T-helper 2 cell treated with Interferon-gamma antibody and Interleukin-4, amounts not matched to agents 5 μg/mL and 100 μg/mL, for 36 hours (primary cell): ENCODE data around the gene SOCS4.
"Not testable (repeated sequence)": the region's sequence is repeated elsewhere in the genome, so short reads cannot be mapped to it uniquely, and the experiment has no call there.

Experiments
- DNase-seq: peaks from one replicate; pipeline ENCODE4 v3.0.0; 2021; ENCODE audit warnings: low spot score
- H3K27ac Mint-ChIP-seq: one replicate; pipeline ENCODE4 v1.8.0; 2021; ENCODE audit warnings: mild to moderate bottlenecking, mixed read lengths
- H3K27me3 Mint-ChIP-seq: one replicate; pipeline ENCODE4 v1.8.0; 2021; ENCODE audit warnings: low read depth, mixed read lengths
- H3K36me3 Mint-ChIP-seq: one replicate; pipeline ENCODE4 v1.8.0; 2021; ENCODE audit warnings: low read depth, mixed read lengths
- H3K4me1 Mint-ChIP-seq: one replicate; pipeline ENCODE4 v1.8.0; 2021; ENCODE audit warnings: low read depth, mixed read lengths
- H3K4me3 Mint-ChIP-seq: one replicate; pipeline ENCODE4 v1.8.0; 2022; ENCODE audit warnings: mild to moderate bottlenecking, moderate library complexity, mixed read lengths
- H3K9me3 Mint-ChIP-seq: one replicate; pipeline ENCODE4 v1.8.0; 2021; ENCODE audit warnings: mixed read lengths

SOCS4 gene

GRCh38 chr14:55059333-55059732 lies 32.3 kb downstream of the SOCS4 start:
- H3K4me3 Mint-ChIP-seq = no peak overlapping the region
- no peak overlapping the region for H3K27ac Mint-ChIP-seq
- H3K4me1 Mint-ChIP-seq = peaks cover 12% of the 10 kb centered on the region
- H3K9me3 Mint-ChIP-seq = no peaks in the 10 kb centered on the region
- H3K27me3 Mint-ChIP-seq = no peaks in the 10 kb centered on the region
- H3K36me3 Mint-ChIP-seq = peaks cover 44% of the 10 kb centered on the region
- no peak for DNase-seq

GRCh38 chr14:55062517-55063351 lies 35.7 kb downstream of the SOCS4 start:
- no peak overlapping the region for H3K27ac Mint-ChIP-seq
- no peak overlapping the region for H3K4me3 Mint-ChIP-seq
- H3K9me3 Mint-ChIP-seq = no peaks in the 10 kb centered on the region
- DNase-seq = no peak
- peaks cover 5% of the 10 kb centered on the region for H3K4me1 Mint-ChIP-seq
- H3K36me3 Mint-ChIP-seq = peaks cover 61% of the 10 kb centered on the region
- H3K27me3 Mint-ChIP-seq = no peaks in the 10 kb centered on the region

DNA sequence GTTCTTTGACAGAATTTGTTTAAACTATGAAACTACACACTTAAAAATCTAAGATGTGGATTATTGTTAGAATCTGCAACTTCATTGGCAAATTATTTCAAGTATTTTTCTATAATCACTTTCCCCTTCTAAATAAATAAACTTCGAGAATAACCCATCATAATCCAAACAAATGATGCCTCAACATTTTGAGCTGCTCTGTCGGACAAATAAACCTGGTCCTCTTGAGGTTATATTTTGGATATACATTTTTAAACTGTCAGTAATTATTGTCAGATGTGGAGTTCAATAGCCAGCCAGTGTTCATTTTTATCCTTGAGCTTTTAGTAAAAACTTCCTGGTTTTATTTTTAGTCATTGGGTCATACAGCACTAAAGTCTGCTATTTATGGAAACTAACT lies 37.9 kb downstream of the SOCS4 start:
- peaks cover 51% of the 10 kb centered on the region for H3K36me3 Mint-ChIP-seq
- H3K27me3 Mint-ChIP-seq, H3K9me3 Mint-ChIP-seq, DNase-seq, H3K4me3 Mint-ChIP-seq, H3K27ac Mint-ChIP-seq, H3K4me1 Mint-ChIP-seq: not testable (repeated sequence)

- Mint-ChIP-seq H3K27me3 (no peaks in the 10 kb centered on the region), H3K4me3 (no peak overlapping the region), H3K9me3 (no peaks in the 10 kb centered on the region), H3K36me3 (peaks cover 50% of the 10 kb centered on the region), H3K27ac (no peak overlapping the region), H3K4me1 (peaks cover 2% of the 10 kb centered on the region)
- no peak for DNase-seq
Measured at GRCh38 chr14:55065411-55065810, 38.4 kb downstream of the SOCS4 start.

GRCh38 chr14:55066223-55066622 lies 39.2 kb downstream of the SOCS4 start:
- Mint-ChIP-seq H3K27ac (no peak overlapping the region), H3K9me3 (no peaks in the 10 kb centered on the region), H3K27me3 (no peaks in the 10 kb centered on the region), H3K4me1 (peaks cover 4% of the 10 kb centered on the region), H3K4me3 (no peak overlapping the region), H3K36me3 (peaks cover 48% of the 10 kb centered on the region)
- DNase-seq = no peak

DNA sequence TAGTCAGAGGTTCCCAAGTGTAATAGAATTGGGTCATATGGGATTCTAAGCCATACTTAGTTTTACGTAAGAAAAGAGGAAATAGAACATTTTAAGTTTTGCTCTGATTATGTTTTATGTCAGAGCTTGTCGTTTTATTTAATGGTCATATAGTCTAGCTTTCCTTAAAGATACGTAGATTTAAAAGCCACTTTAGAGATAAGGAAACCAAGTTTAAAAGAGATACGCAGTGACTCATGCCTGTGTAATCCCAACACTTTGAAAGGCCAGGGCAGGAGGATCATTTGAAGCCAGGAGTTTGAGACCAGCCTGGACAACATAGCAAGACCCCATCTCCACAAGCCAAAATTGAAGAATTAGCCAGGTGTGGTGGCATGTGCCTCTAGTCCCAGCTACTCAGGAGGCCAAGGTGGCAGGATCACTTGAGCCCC lies 44.0 kb downstream of the SOCS4 start:
- no peak overlapping the region for H3K27ac Mint-ChIP-seq
- no peak for DNase-seq
- H3K4me3 Mint-ChIP-seq = no peak overlapping the region
- peaks cover 28% of the 10 kb centered on the region for H3K4me1 Mint-ChIP-seq
- H3K9me3 Mint-ChIP-seq = no peaks in the 10 kb centered on the region
- peaks cover 20% of the 10 kb centered on the region for H3K36me3 Mint-ChIP-seq
- no peaks in the 10 kb centered on the region for H3K27me3 Mint-ChIP-seq

GRCh38 chr14:55071870-55072640 lies 45.0 kb downstream of the SOCS4 start:
- Mint-ChIP-seq H3K4me1 (peaks cover 29% of the 10 kb centered on the region), H3K4me3 (peak overlapping the region; percentile 11), H3K27me3 (no peaks in the 10 kb centered on the region), H3K36me3 (peaks cover 15% of the 10 kb centered on the region), H3K27ac (peak overlapping the region; percentile 53), H3K9me3 (no peaks in the 10 kb centered on the region)
- peak; percentile 24 for DNase-seq

DNA sequence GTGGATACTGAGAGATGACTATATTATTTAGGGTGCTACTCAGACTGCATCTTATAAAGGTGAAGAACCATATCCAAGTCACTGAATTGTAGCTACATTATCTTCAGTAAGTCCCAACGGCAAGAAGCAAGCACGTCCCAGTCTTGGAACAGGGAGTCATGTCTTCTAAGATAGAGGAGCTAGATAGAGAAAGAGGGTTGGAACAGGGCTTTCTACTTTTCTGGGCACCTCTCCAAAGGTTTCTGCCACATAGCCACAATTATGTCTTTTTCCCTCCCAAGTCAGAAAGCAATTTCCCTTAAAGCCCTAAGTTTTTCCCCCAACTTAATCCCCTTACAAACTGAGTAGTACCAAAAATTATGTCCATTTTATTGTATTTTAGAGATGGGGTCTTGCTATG lies 46.8 kb downstream of the SOCS4 start:
- Mint-ChIP-seq H3K4me1 (peaks cover 27% of the 10 kb centered on the region), H3K27me3 (no peaks in the 10 kb centered on the region), H3K4me3 (no peak overlapping the region), H3K9me3 (no peaks in the 10 kb centered on the region), H3K27ac (no peak overlapping the region), H3K36me3 (peaks cover 6% of the 10 kb centered on the region)
- DNase-seq = no peak

DNA sequence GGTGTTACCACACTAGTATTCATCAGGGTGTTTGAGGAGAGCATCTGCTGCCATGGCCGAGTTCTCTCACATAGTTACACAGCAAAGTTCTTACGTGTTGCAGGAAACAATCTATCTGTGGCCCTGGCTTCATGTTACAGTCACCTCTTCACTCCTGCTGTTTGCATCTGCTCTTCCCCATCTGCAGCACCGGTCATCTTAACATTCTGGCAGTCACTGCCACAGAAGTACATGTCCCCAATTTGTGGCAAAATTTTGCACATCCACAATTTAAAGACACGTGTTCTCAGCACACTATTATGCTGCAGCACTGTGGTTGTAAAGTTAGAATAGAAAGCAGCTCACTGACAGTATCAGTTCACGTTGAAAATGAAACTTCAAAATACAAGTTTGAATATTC lies 47.6 kb downstream of the SOCS4 start:
- DNase-seq = peak; percentile 11
- Mint-ChIP-seq H3K36me3 (peaks cover 6% of the 10 kb centered on the region), H3K9me3 (no peaks in the 10 kb centered on the region), H3K27ac (peak overlapping the region; percentile 78), H3K4me1 (peaks cover 27% of the 10 kb centered on the region), H3K4me3 (peak overlapping the region; percentile 71), H3K27me3 (no peaks in the 10 kb centered on the region)

GRCh38 chr14:55075628-55076175 lies 48.7 kb downstream of the SOCS4 start:
- H3K4me1 Mint-ChIP-seq = peaks cover 27% of the 10 kb centered on the region
- H3K27ac Mint-ChIP-seq = no peak overlapping the region
- no peaks in the 10 kb centered on the region for H3K27me3 Mint-ChIP-seq
- H3K9me3 Mint-ChIP-seq = no peaks in the 10 kb centered on the region
- DNase-seq = no peak
- no peak overlapping the region for H3K4me3 Mint-ChIP-seq
- H3K36me3 Mint-ChIP-seq = peaks cover 6% of the 10 kb centered on the region

DNA sequence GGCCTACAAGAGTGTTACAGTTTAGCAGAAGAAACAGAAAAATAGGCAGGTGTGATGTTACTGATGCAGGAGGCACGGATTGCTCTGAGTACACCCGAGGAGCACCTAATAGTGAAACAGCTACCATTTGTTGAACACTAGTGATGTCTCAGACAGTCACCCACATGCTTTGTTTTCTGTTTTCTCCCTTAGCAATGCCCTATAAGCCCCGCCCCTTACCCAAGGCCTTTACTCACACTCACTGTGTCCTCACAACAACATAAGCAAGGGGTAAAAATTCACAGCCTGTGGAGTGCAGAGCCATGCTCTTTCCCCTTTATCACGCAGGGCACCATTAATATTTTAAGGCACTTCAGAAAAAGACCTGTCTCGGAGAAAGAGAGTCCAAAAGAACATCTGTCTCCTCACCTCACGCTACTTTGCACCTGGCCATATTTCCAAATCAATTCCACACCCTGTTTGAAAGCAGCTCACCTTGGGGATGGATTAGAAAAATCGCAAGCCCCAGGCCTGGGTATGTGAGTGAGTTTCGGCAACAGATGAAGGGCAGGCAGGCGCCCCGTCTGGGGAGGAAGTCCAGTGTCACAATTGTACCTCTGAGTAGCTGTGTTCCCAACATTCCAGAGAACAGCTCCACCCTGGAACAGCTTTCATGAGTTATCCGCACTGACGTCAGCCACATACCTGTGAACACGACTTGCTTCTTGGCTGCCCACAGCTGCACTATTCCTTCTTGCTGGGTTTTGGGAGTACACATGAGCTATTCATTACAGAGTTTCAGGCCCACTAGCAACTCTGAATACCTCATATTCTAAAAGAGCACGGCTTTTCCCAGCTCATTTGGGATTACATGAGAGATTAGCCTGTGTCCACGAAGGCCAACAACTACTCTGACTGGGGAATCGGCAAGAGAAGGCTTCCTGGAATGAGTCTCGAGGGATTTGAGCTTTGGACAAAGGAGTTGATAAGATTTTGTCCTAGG lies 50.4 kb downstream of the SOCS4 start:
- Mint-ChIP-seq H3K36me3 (no peaks in the 10 kb centered on the region), H3K4me1 (peaks cover 17% of the 10 kb centered on the region), H3K27me3 (peaks cover 3% of the 10 kb centered on the region), H3K27ac (no peak overlapping the region), H3K4me3 (no peak overlapping the region), H3K9me3 (no peaks in the 10 kb centered on the region)
- DNase-seq = peak; percentile 10

DNA sequence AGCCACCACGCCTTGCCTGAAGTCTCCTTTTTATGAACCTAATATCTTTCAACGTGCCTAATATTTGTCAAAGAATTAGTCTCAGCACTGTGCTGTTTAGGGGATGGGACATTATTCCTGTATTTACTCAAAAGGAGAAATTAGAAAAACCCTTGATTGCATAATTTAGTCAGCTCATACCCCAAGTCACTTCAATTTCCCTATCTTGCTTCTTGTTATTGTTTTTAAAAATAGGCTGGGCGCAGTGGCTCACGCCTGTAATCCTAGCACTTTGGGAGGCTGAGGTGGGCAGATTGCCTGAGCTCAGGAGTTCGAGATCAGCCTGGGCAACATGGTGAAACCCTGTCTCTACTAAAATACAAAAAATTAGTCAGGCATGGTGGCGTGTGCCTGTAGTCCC lies 52.9 kb downstream of the SOCS4 start:
- H3K27ac Mint-ChIP-seq, H3K4me3 Mint-ChIP-seq, H3K9me3 Mint-ChIP-seq, DNase-seq, H3K36me3 Mint-ChIP-seq, H3K4me1 Mint-ChIP-seq, H3K27me3 Mint-ChIP-seq: not testable (repeated sequence)

DNA sequence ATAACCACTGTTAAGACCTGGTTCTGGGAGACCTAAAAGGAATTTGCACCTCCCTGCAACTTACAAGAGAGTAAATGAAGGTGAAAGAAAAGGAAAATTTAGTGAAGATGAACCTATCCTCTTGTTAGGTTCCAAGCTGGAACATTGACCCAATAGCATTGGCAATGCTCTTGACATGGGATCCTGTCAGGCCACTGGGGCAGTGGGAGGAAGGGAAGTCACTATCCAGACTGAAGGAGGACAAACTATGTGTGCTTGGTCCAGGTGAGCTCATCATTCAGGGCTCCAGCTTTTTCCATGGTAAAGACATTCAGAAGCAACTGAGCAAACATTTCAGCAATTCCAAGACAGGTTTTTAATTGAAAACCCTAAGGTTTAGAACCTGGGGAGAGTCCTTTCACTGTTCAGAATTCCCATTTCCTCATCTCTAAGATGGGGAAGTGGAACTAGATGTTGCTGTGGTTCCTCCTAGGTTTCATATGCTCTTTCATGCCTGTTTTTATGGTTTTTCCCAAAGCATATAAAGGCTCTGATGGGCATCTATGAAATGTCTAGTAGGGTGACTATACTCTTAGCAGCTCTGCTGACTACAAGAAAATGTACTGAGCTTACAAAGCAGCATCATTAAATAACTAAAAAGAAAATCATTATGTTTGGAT lies 57.5 kb downstream of the SOCS4 start:
- peaks cover 2% of the 10 kb centered on the region for H3K4me1 Mint-ChIP-seq
- DNase-seq = no peak
- H3K36me3 Mint-ChIP-seq = no peaks in the 10 kb centered on the region
- no peak overlapping the region for H3K27ac Mint-ChIP-seq
- no peaks in the 10 kb centered on the region for H3K9me3 Mint-ChIP-seq
- no peak overlapping the region for H3K4me3 Mint-ChIP-seq
- H3K27me3 Mint-ChIP-seq = peaks cover 6% of the 10 kb centered on the region
